HG03060 (cell line): ENCODE results near the gene BLOC1S2.
"Not testable (repeated sequence)": the region's sequence is repeated elsewhere in the genome, so short reads cannot be mapped to it uniquely, and the experiment has no call there.

Source experiments
- ATAC-seq: cut with Tn5 transposase; IDR thresholded peaks from one replicate; pipeline ENCODE4 v1.9.1; 2021; ENCODE audit warnings: low read depth, moderate number of reproducible peaks; ENCODE audit not compliant: unreplicated experiment

BLOC1S2 gene

DNA sequence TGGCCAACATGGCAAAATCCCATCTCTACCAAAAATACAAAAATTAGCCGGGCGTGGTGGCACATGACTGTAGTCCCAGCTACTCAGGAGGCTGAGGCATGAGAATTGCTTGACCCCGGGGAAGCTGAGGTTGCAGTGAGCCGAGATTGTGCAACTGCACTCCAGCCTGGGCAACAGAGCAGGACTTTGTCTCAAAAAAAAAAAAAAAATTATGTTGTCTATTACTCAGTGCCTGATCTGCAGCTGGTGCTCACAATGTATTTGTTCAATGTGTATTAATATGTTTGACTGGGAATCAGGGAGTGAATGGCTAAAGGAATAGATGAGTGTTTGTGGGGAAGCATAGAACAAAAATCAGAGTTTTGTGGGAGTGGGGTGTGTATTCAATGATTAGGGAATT lies 5.8 kb upstream of the BLOC1S2 start:
- ATAC-seq: not testable (repeated sequence)

GRCh38 chr10:100291356-100291755 lies 4.9 kb upstream of the BLOC1S2 start:
- no peak for ATAC-seq

GRCh38 chr10:100289641-100290040 lies 3.2 kb upstream of the BLOC1S2 start:
- no peak for ATAC-seq

DNA sequence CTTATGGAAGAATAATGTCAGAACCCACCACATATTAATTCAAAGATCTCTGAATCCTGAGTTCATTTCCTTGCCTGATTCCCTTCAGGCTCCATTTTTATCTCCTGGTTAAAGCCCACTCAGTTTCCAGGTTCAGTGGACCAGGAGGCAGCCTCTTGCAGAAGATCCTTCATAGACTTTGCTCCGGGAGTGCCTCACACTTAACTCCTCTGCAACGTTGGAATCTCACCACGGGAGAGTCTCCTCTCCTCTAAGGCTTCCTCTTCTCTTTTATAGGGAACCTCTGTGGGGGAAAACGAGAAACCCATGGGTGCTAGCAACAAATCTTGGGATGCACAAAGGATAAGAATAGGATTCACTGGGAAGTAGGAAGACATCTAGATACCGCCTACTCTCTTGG lies 1.7 kb upstream of the BLOC1S2 start:
- ATAC-seq: no peak

DNA sequence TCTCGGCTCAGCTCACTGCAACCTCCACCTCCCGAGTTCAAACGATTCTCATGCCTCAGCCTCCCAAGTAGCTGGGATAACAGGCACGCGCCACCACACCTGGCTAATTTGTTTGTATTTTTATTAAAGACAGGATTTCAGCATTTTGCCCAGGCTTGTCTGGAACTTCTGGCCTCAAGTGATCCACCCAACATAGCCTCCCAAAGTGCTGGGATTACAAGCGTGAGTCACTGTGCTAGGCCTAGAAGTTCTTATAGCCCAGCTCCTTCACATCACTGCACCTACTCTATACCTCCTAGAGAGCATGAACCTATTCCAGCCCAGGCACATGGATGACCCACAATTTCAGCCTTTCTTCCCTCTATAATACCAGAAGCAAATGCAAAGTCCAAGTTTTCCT lies 1.3 kb upstream of the BLOC1S2 start:
- ATAC-seq: no peak

GRCh38 chr10:100285326-100285725 lies 1.2 kb downstream of the BLOC1S2 start:
- not testable (repeated sequence) for ATAC-seq

DNA sequence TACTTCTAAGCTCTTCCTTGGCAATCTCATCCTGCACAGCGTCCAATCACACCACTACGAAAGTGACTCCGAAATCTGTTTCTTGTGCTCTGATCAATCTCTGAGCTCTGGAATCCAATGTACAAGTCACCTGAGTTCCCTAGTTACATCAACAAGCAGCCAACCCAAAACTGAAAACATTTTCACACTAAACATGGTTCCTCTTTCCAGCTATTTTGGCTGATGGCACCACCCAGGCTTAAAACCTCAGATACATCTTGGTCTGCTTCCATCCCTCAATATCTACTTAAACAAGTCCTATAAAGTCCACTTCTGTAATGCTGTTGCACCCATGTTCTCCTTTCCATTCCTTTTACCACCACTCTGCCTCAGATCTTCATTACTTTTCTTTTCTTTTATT lies 3.6 kb downstream of the BLOC1S2 start:
- no peak for ATAC-seq

DNA sequence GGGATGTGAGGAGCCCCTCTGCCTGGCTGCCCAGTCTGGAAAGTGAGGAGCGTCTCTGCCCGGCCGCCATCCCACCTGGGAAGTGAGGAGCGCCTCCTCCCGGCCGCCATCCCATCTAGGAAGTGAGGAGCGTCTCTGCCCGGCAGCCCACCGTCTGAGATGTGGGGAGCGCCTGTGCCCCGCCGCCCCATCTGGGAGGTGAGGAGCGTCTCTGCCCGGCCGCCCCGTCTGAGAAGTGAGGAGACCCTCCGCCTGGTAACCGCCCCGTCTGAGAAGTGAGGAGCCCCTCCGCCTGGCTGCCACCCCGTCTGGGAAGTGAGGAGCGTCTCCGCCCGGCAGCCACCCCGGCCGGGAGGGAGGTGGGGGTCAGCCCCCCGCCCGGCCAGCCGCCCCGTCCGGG lies 9.5 kb downstream of the BLOC1S2 start:
- not testable (repeated sequence) for ATAC-seq

- ATAC-seq: no peak
Observed at GRCh38 chr10:100267239-100268104, 19.0 kb downstream of the BLOC1S2 start, which contains the start of gene CWF19L1. Gene CWF19L1, minus strand, starts transcription at chr10:100267638. Its CDS starts 45 bp downstream, at chr10:100267593.

GRCh38 chr10:100265821-100266485 lies 20.5 kb downstream of the BLOC1S2 start:
- ATAC-seq: no peak

DNA sequence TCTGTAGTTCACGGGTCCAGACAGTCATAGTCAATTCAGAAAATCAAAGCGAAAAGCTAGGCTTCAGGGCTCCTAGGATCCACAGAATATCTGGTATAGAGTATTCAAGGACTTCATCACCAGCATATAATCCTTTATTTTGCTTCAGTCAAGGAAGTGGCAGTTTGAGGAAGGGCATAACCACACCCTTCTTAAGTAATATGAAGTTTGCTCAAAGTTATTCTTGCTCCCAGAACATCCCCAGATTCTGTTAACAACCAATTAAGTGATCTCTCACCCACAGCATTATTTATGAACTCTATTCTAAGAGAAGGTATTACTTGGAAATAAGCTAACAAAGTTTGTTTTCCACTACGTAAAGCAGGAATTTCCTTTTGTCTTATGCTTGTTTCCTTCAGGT lies 32.3 kb downstream of the BLOC1S2 start:
- no peak for ATAC-seq

GRCh38 chr10:100253041-100253440 lies 33.4 kb downstream of the BLOC1S2 start:
- no peak for ATAC-seq

GRCh38 chr10:100248820-100249219 lies 37.7 kb downstream of the BLOC1S2 start:
- no peak for ATAC-seq

DNA sequence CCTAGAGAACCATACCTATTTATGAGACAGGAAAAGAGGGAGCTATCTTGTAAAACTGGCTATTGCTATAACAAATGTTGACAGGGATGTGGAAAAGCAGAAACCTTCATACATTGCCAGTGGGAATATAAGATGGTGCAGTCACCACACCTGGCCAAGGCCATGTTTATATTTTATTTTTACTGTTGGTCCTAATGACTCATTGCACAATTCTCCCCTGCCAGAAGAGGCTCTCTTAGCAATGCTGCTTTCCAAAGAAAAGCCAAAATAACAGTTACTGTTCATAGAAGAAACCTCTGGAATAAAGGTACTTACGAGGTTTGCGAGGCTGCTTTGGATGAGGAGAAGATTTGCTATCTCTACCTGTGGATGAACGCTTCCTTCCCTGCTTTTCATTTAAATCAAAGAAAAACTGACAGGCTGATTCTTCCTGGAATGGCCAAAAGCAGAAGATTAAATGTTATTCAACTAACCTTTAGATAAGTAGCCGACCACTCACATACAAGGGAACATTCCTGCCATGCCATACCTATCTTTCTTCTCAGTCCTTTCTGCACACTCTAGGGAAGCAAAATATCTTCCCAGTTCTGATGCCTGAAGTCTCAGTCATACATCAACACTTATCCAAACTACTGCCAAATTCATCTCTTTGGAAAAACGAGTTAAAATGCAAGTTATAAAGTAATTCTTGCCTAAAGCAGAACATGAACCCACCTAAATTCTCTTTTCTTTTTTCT lies 40.8 kb downstream of the BLOC1S2 start:
- no peak for ATAC-seq

- no peak for ATAC-seq
Observed at GRCh38 chr10:100239851-100240250, 46.6 kb downstream of the BLOC1S2 start.

DNA sequence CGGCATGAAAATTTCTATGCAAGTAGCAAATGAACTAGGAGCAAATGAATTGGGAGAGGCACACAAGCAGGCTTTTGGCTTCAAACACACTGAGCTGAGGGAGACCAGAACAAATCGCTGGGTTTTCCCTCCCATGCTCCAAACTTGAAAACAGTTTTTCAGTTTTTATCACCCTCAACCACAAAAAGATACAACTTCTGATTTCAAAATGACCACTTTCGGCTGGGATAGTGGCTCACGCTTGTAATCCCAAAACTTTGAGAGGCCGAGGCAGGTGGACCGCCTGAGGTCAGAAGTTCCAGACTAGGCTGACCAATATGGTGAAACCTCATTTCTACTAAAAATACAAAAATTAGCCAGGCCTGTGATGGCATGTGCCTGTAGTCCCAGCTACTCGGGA lies 48.1 kb downstream of the BLOC1S2 start:
- no peak for ATAC-seq

DNA sequence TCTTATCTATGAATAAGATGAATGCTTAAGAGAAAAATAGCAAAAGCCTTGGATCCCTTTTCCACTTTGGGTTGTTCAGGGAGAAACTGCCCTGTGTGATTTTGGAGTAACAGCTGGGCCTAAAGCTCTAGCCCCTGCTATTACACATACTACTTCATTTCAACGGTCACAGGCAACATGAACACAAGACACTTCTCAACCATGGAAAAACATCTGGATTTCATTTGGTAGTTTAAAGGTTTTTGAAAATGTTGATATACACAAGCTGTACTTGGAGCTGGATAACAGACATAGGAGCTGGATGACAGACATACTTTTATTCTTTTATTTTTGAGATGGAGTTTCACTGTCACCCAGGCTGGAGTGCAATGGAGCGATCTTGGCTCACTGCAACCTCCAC lies 54.4 kb downstream of the BLOC1S2 start:
- no peak for ATAC-seq

DNA sequence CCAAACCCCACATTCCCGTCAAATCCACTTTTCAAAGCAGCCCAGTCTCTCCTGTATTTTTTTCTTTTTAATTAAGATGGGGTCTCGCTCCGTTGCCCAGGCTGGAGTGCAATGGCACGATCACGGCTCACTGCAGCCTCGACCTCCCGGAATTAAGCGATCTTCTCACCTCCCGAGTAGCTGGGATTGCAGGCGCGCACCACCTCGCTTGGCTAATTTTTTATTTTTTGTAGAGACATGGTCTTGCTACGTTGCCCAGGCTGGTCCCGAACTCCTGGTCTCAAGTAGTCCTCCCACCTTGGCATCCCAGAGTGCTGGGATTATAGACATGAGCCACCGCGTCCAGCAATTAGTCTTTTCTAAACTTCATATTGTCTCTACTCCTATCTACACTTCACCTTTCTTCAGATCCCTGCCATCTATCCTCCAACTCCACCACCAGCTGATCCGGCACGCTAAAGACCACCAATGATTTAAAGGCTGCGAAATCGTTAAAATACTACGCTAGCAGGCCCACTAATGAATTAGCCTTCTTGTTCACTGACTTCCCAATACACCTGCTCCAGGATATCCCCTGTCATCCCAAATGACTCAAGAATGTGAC lies 56.6 kb downstream of the BLOC1S2 start:
- no peak for ATAC-seq

GRCh38 chr10:100223879-100224278 lies 62.6 kb downstream of the BLOC1S2 start:
- ATAC-seq: no peak
